Kasumi-1 (cell line): ENCODE measurements around the gene GRID1.

Experiments used
- DNase-seq, 2 experiments: peaks; one replicate each; lab custom pipeline; 2025; lab: John Stamatoyannopoulos, UW

GRID1 gene

GRCh38 chr10:86209726-86210125 is 156.9 kb downstream of the GRID1 start:
- no peak for DNase-seq

- no peak for DNase-seq
These were observed 159.4 kb downstream of the GRID1 start for GRCh38 chr10:86207226-86207625.

- no peak for DNase-seq
These were observed 160.4 kb downstream of the GRID1 start for GRCh38 chr10:86206240-86206579.

GRCh38 chr10:86205306-86206239 is 161.0 kb downstream of the GRID1 start:
- no peak for DNase-seq

- DNase-seq = no peak
These were observed 161.9 kb downstream of the GRID1 start for GRCh38 chr10:86204421-86205305.

- DNase-seq = peak; percentile 26 to 49
These were observed 163.3 kb downstream of the GRID1 start for GRCh38 chr10:86203162-86203905.

GRCh38 chr10:86202226-86202735 is 164.3 kb downstream of the GRID1 start:
- no peak for DNase-seq

GRCh38 chr10:86200867-86201266 is 165.7 kb downstream of the GRID1 start:
- no peak for DNase-seq

GRCh38 chr10:86200269-86200668 is 166.3 kb downstream of the GRID1 start:
- DNase-seq = no peak

- DNase-seq = no peak
These were observed 167.6 kb downstream of the GRID1 start for GRCh38 chr10:86199041-86199440.

GRCh38 chr10:86198271-86198670 is 168.3 kb downstream of the GRID1 start:
- no peak for DNase-seq

GRCh38 chr10:86197166-86197790 is 169.3 kb downstream of the GRID1 start:
- DNase-seq = no peak

GRCh38 chr10:86195521-86196157 is 171.0 kb downstream of the GRID1 start:
- DNase-seq = no peak

GRCh38 chr10:86194684-86195083 is 171.9 kb downstream of the GRID1 start:
- no peak for DNase-seq

GRCh38 chr10:86193841-86194240 is 172.8 kb downstream of the GRID1 start:
- DNase-seq = no peak

GRCh38 chr10:86192691-86193090 is 173.9 kb downstream of the GRID1 start:
- DNase-seq = no peak

GRCh38 chr10:86192147-86192546 is 174.4 kb downstream of the GRID1 start:
- DNase-seq = no peak

- DNase-seq = no peak
These were observed 174.9 kb downstream of the GRID1 start for GRCh38 chr10:86191686-86192085.

GRCh38 chr10:86191166-86191565 is 175.4 kb downstream of the GRID1 start:
- no peak for DNase-seq

GRCh38 chr10:86190291-86190690 is 176.3 kb downstream of the GRID1 start:
- no peak for DNase-seq

GRCh38 chr10:86189891-86190290 is 176.7 kb downstream of the GRID1 start:
- no peak for DNase-seq
